Measurements from ENCODE around the gene BMI1.
A peak's percentile ranks its signal among the peaks of the same experiment; 100 is the strongest.

BMI1 gene

DNA sequence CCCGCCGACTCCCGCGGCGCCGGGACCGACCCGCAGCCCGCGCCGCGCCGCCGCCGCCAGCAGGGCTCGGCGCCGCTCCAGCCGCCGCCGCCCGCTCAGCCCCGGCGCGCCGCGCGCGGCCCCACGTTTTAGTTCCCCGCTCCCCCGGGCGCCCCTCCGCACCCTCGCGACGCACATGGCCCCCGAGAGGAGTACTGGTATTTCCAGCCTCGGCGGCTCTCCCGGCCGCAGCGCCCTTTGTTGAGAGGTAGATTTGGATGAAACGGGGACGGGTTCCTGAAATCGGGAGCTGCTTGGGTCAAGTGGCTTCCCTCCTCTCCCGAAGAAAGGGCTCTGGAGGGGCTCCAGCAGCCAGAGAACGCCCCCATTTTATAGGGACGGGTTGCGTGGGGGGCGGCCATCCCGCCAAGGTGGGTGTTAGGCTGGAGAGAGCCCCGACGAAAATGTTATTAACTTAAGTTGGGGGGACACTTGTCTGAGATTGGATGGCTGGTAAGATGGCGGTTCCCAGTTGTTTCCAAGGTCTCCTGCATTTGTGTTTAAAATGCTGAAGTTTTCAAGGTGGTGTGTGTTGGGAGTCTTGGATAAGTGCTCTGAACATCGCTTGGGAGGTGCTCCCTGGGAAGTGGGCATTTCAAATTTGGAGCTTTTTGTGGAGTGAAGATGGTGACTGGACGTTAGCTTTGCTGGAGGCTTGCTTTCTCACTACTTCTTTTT is 1.2 kb downstream of the BMI1 start:
- Histone ChIP-seq H3K4me3 (ENCODE audit: low read depth in 1 of 2, low read length in 2 of 2) (peak overlapping the region; percentile 58 to 72; a peak in 3 of 4 replicates), H3K9ac (ENCODE audit: low read depth, low read length) (peak overlapping the region; percentile 63), H3K9me3 (ENCODE audit: insufficient read depth, low read length, severe bottlenecking) (peaks cover 3% of the 10 kb centered on the region), H2AFZ (ENCODE audit: low read depth, low read length) (peak overlapping the region; percentile 59), H3K27ac (ENCODE audit: low read length) (no peak overlapping the region), H3K27me3 (ENCODE audit: insufficient read depth, low read length, poor library complexity) (peaks cover 29% of the 10 kb centered on the region), H3K79me2 (ENCODE audit: insufficient read depth, low read length) (peaks cover 57% of the 10 kb centered on the region), H3K36me3 (ENCODE audit: insufficient read depth, low read length) (peaks cover 12% of the 10 kb centered on the region), H3K4me1 (ENCODE audit: insufficient read depth, low read length) (peaks cover 78% of the 10 kb centered on the region), H4K20me1 (ENCODE audit: insufficient read depth, low read length) (peaks cover 27% of the 10 kb centered on the region), H3K4me2 (ENCODE audit: insufficient read depth, low read length) (peak overlapping the region; percentile 73)
- ATAC-seq (ENCODE audit: insufficient read depth, low read depth) (peak; percentile 8; the same call in 1 of the 3 replicates), DNase-seq (peak; percentile 35)
- TF ChIP-seq, protein P1, sequence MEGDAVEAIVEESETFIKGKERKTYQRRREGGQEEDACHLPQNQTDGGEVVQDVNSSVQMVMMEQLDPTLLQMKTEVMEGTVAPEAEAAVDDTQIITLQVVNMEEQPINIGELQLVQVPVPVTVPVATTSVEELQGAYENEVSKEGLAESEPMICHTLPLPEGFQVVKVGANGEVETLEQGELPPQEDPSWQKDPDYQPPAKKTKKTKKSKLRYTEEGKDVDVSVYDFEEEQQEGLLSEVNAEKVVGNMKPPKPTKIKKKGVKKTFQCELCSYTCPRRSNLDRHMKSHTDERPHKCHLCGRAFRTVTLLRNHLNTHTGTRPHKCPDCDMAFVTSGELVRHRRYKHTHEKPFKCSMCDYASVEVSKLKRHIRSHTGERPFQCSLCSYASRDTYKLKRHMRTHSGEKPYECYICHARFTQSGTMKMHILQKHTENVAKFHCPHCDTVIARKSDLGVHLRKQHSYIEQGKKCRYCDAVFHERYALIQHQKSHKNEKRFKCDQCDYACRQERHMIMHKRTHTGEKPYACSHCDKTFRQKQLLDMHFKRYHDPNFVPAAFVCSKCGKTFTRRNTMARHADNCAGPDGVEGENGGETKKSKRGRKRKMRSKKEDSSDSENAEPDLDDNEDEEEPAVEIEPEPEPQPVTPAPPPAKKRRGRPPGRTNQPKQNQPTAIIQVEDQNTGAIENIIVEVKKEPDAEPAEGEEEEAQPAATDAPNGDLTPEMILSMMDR (IDR thresholded peaks at IDR 0.05; ENCODE audit: borderline replicate concordance, extremely low read depth, low read length, poor library complexity, severe bottlenecking): no peak
- TF ChIP-seq EZH2 (IDR thresholded peaks at IDR 0.05; ENCODE audit: borderline replicate concordance, low read depth, low read length, severe bottlenecking): peak; percentile 100

DNA sequence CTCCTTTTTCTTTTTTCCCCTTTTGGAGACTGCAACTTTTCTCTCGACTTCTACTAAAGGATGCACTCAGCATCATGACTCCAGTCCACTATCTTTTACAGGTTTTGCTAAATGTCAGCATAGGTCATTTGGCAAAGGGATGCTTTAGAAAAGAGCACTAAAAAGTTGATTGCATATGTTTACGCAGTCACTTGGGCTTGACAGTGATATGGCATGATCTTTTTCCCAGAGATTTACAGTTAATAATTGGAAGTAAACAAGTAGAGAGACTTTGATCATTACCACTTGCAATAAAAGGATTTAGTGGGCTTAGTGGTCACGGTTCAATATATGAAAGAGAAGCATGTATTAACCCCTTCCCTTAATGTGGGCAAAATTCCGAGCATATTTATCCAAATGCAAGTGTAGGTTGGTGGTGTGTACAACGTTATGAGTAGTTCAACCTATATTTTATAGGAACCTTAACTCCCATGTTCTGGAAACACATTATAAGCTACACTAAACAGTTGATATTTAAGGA is 1.8 kb downstream of the BMI1 start:
- Histone ChIP-seq H3K27me3 (ENCODE audit: insufficient read depth, low read length, poor library complexity) (peaks cover 29% of the 10 kb centered on the region), H4K20me1 (ENCODE audit: insufficient read depth, low read length) (peaks cover 27% of the 10 kb centered on the region), H3K9me3 (ENCODE audit: insufficient read depth, low read length, severe bottlenecking) (peaks cover 3% of the 10 kb centered on the region), H3K9ac (ENCODE audit: low read depth, low read length) (peak overlapping the region; percentile 63), H3K36me3 (ENCODE audit: insufficient read depth, low read length) (peaks cover 17% of the 10 kb centered on the region), H3K79me2 (ENCODE audit: insufficient read depth, low read length) (peaks cover 51% of the 10 kb centered on the region), H3K4me1 (ENCODE audit: insufficient read depth, low read length) (peaks cover 72% of the 10 kb centered on the region), H2AFZ (ENCODE audit: low read depth, low read length) (no peak overlapping the region), H3K27ac (ENCODE audit: low read length) (no peak overlapping the region), H3K4me3 (ENCODE audit: low read depth in 1 of 2, low read length in 2 of 2) (peak overlapping the region; percentile 58 to 72; a peak in 3 of 4 replicates), H3K4me2 (ENCODE audit: insufficient read depth, low read length) (peak overlapping the region; percentile 73)
- no peak for ATAC-seq (ENCODE audit: insufficient read depth, low read depth)
- no peak for TF ChIP-seq EZH2 (IDR thresholded peaks at IDR 0.05; ENCODE audit: borderline replicate concordance, low read depth, low read length, severe bottlenecking)
- TF ChIP-seq, protein P1 (IDR thresholded peaks at IDR 0.05; ENCODE audit: borderline replicate concordance, extremely low read depth, low read length, poor library complexity, severe bottlenecking): no peak
- DNase-seq: no peak

DNA sequence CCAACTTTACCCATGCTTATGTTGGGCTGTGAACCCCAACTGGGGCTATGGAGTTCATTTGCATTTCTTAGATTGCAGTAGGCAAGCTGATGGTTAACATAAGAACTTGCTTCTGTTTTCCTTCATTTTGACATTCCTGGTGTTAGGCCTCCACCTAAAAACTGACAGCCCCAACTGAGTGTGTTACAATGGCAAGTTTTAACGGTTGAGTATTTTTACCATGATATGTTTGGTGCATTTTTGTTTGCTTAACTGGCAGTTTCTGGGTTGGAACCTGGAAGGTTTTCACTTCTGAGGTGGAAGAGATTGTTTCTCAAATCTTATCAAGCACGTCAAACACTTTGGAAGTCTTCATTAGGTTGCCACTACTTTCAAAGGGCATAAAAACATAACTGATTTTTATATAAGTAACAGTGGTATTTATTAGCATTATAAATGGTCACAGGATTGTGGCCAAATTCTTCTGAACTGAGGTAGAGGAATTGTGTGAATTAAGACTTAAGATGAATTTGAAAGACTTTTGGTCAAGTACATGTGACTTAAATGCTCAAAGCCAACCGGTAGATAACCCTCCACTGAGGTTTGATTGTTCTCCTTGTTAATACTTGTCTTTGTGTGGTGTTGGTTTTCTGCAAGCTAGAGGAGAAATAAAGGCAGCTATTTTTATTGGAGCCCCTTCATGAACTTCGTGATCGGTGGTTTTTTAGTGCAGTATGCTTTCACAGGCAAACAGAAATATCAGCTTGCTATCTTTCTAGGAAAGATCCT is 2.8 kb downstream of the BMI1 start:
- H3K27ac ChIP-seq (ENCODE audit: low read length): no peak overlapping the region
- H3K9ac ChIP-seq (ENCODE audit: low read depth, low read length): no peak overlapping the region
- no peak overlapping the region for H2AFZ ChIP-seq (ENCODE audit: low read depth, low read length)
- TF ChIP-seq, protein P1 (IDR thresholded peaks at IDR 0.05; ENCODE audit: borderline replicate concordance, extremely low read depth, low read length, poor library complexity, severe bottlenecking): no peak
- TF ChIP-seq EZH2 (IDR thresholded peaks at IDR 0.05; ENCODE audit: borderline replicate concordance, low read depth, low read length, severe bottlenecking): peak; percentile 52
- H3K4me1 ChIP-seq (ENCODE audit: insufficient read depth, low read length): peaks cover 61% of the 10 kb centered on the region
- H4K20me1 ChIP-seq (ENCODE audit: insufficient read depth, low read length): peaks cover 25% of the 10 kb centered on the region
- peaks cover 44% of the 10 kb centered on the region for H3K79me2 ChIP-seq (ENCODE audit: insufficient read depth, low read length)
- peak overlapping the region in 1 of 2 experiments; percentile 72; a peak in 1 of 4 replicates for H3K4me3 ChIP-seq (ENCODE audit: low read depth in 1 of 2, low read length in 2 of 2)
- ATAC-seq (ENCODE audit: insufficient read depth, low read depth) (no peak), DNase-seq (no peak)
- H3K27me3 ChIP-seq (ENCODE audit: insufficient read depth, low read length, poor library complexity): peaks cover 29% of the 10 kb centered on the region
- H3K36me3 ChIP-seq (ENCODE audit: insufficient read depth, low read length): peaks cover 25% of the 10 kb centered on the region
- peak overlapping the region; percentile 73 for H3K4me2 ChIP-seq (ENCODE audit: insufficient read depth, low read length)
- peaks cover 3% of the 10 kb centered on the region for H3K9me3 ChIP-seq (ENCODE audit: insufficient read depth, low read length, severe bottlenecking)

Measured in DND-41 (cell line).